SU-DHL-6 (cell line): ENCODE results near the gene B9D2.

ENCODE experiments used
- EZH2phosphoT487 ChIP-seq: fragments of 200-600 bp; sonication (generic), shearing (Covaris generic); conservative IDR thresholded peaks from 2 replicates; pipeline ENCODE4 v1.6.1; 2018; ENCODE audit warnings: mild to moderate bottlenecking, antibody characterized with exemption, low read length, moderate library complexity, mixed read lengths
- TF ChIP-seq, protein P1 (sequence below): fragments of 200-600 bp; sonication (generic); IDR thresholded peaks from one replicate; pipeline ENCODE4 v1.5.1; 2017; ENCODE audit warnings: antibody characterized with exemption, mild to moderate bottlenecking, low read length, moderate library complexity; ENCODE audit not compliant: insufficient read depth, poor library complexity, severe bottlenecking

DNA sequence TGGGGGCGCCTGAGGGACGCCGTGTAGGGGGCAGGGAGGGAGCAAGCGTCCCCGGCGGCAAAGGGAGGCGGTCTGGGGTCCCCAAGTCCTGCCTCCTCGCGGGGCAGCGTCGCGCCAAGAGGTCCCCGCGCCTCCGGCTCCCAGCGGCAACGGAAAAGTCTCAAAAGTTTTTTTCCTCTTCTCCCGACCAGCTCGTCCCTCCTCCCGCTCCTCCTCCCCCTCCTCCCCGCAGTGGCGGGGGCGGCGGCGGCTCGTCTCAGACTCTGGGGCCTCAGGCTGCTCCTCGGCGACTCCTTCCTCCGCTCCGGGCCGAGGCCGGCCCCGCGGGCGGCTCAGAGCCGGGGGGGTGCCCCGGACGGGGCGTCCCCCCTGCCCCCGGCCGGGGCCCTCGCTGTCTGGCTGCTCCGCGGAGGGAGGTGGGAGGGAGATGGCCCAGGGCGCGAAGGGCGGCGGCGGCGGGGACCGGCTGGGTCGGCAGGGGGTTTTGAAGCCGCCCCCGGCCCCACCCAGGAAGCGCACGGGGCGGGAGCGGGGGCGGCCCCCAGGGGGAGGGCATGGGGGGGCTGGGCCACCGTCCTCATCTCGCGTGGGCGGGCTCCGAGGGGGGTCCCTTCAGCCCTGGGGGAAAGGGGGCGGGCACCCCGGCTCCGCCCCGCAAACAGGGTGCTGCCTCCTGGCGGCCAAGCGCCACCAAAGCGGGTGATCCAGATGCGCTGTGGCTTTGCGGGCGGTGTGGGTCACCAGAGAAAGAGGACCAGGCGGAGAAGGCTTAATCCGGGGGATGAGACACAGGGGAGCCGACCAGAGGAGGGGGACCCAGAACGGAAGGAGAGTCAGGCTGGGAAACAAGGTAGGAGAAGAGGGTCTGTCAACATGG lies 10.2 kb downstream of the B9D2 start, which contains the start of gene TGFB1:
- TF ChIP-seq, protein P1, sequence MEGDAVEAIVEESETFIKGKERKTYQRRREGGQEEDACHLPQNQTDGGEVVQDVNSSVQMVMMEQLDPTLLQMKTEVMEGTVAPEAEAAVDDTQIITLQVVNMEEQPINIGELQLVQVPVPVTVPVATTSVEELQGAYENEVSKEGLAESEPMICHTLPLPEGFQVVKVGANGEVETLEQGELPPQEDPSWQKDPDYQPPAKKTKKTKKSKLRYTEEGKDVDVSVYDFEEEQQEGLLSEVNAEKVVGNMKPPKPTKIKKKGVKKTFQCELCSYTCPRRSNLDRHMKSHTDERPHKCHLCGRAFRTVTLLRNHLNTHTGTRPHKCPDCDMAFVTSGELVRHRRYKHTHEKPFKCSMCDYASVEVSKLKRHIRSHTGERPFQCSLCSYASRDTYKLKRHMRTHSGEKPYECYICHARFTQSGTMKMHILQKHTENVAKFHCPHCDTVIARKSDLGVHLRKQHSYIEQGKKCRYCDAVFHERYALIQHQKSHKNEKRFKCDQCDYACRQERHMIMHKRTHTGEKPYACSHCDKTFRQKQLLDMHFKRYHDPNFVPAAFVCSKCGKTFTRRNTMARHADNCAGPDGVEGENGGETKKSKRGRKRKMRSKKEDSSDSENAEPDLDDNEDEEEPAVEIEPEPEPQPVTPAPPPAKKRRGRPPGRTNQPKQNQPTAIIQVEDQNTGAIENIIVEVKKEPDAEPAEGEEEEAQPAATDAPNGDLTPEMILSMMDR, result peak; percentile 95
- TF ChIP-seq EZH2phosphoT487, result no peak
